ENCODE data around the gene HDLBP.

DNA sequence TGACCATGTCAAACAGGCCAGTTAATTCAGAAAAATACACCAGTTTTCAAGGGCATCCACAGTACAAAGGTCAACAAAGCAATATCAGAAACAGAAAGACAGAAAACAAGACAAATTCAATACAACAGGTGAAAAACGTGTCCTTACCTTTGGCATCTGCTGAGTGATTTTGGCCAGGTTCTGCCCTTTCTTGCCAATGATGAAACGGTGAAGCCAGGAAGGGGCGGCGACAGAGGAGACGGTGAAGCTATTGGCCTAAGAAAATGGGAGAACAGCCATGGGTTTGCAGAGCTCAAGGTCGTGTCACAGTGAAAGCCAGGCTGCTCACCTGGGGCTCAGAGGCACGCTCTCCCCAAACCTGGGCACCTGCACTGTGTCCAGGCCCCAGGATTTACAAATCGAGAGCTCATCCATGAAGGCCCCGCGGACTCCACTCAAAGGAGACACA, 60.5 kb downstream of the HDLBP start:
- TF ChIP-seq, protein P1, sequence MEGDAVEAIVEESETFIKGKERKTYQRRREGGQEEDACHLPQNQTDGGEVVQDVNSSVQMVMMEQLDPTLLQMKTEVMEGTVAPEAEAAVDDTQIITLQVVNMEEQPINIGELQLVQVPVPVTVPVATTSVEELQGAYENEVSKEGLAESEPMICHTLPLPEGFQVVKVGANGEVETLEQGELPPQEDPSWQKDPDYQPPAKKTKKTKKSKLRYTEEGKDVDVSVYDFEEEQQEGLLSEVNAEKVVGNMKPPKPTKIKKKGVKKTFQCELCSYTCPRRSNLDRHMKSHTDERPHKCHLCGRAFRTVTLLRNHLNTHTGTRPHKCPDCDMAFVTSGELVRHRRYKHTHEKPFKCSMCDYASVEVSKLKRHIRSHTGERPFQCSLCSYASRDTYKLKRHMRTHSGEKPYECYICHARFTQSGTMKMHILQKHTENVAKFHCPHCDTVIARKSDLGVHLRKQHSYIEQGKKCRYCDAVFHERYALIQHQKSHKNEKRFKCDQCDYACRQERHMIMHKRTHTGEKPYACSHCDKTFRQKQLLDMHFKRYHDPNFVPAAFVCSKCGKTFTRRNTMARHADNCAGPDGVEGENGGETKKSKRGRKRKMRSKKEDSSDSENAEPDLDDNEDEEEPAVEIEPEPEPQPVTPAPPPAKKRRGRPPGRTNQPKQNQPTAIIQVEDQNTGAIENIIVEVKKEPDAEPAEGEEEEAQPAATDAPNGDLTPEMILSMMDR (conservative IDR thresholded peaks at IDR 0.05; ENCODE audit: low read depth, low read length) = no peak
- TF ChIP-seq EZH2 (IDR thresholded peaks at IDR 0.05; ENCODE audit: borderline replicate concordance, low read depth, low read length, poor library complexity, severe bottlenecking) = no peak
